IPS-15b (cell line): ENCODE measurements around the gene ADIPOR2.

Experiments
- H3K27me3 ChIP-seq: one replicate; pipeline ENCODE4 v1.6.1; 2013; ENCODE audit warnings: low read length; ENCODE audit not compliant: control insufficient read depth, insufficient read depth
- H3K36me3 ChIP-seq: one replicate; pipeline ENCODE4 v1.6.1; 2013; ENCODE audit warnings: low read length; ENCODE audit not compliant: control insufficient read depth, insufficient read depth
- H3K4me1 ChIP-seq: one replicate; pipeline ENCODE4 v1.6.1; 2013; ENCODE audit warnings: mild to moderate bottlenecking, low read length; ENCODE audit not compliant: control insufficient read depth, insufficient read depth
- H3K4me3 ChIP-seq: one replicate; pipeline ENCODE4 v1.5.1; 2013; ENCODE audit warnings: low read depth, low read length
- H3K9ac ChIP-seq: one replicate; pipeline ENCODE4 v1.6.1; 2013; ENCODE audit warnings: low read depth, mild to moderate bottlenecking, low read length
- H3K9me3 ChIP-seq: one replicate; pipeline ENCODE4 v1.6.1; 2013; ENCODE audit warnings: mild to moderate bottlenecking, low read length; ENCODE audit not compliant: control insufficient read depth, insufficient read depth

Gene ADIPOR2

DNA sequence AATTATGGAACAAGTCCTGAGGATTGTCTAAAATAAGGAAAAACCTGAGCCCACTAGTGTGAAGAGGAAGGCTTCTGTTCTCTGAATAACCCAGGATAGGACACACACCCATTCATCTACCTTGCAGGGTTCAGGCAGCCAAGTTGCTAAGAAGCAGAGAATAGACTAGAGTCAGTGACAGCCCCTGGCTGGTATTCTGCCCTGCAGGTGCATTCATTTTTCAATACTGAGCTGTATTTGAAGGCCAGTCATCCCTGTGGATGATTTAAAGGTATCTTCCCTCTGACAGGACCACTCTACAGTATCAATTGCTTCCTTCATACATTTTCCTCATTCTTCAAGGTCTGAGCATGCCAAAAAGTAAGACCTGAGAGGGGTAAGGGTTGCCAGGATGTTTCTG lies 38.9 kb upstream of the ADIPOR2 start:
- Histone ChIP-seq H3K4me1 (peaks cover 6% of the 10 kb centered on the region), H3K9me3 (no peaks in the 10 kb centered on the region), H3K9ac (no peak overlapping the region), H3K36me3 (no peaks in the 10 kb centered on the region), H3K27me3 (peaks cover 5% of the 10 kb centered on the region), H3K4me3 (no peak overlapping the region)

DNA sequence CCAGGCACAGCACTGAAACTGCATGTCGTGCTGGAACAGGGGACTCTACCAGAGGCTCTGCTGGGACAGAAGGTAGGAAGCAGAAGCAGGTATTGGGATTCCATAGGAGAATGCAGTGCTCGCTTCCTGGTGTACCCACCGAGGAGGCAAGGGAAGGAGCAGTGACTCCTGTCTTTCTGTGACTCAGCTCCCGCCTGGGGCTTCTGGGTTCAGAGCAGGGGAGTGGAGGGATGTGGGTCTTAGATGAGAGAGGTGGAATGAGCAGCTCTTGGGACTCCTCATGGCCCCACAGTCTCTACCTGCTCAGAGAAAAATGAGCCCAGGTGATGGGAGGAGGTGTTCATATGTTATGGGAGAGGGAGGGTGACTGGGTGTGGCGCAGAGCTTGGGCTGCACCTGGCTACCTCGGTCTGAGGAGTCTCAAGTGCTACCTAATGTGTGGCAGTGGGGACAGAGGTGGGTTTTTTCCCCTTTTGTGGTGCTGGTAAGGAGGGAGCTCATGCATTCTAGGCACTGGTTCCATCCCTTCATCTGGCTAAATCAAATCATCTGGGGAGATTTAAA lies 35.6 kb upstream of the ADIPOR2 start:
- Histone ChIP-seq H3K9ac (no peak overlapping the region), H3K4me3 (no peak overlapping the region), H3K36me3 (no peaks in the 10 kb centered on the region), H3K9me3 (no peaks in the 10 kb centered on the region), H3K4me1 (peaks cover 5% of the 10 kb centered on the region), H3K27me3 (peaks cover 13% of the 10 kb centered on the region)

DNA sequence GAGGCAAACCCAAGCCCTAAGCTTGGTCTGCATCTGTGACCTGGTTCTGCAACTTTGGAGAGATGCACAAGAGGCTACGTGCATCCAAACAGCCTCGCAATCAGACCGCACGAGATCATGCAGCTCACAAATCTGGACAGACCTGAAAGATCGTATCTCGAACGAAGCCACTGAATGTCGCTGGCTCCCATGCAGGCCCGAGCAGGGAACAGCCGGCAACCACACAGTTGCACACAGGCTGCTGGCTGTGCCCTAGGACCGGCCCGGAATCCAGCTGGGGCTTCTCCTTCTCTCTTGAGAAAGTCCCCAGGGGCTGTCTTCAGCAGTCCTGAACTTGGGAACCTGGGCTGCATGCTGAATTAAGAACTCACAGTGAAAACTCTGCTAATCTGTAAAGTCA lies 34.0 kb upstream of the ADIPOR2 start:
- Histone ChIP-seq H3K9me3 (no peaks in the 10 kb centered on the region), H3K4me3 (no peak overlapping the region), H3K27me3 (peaks cover 15% of the 10 kb centered on the region), H3K4me1 (no peaks in the 10 kb centered on the region), H3K36me3 (no peaks in the 10 kb centered on the region), H3K9ac (no peak overlapping the region)

GRCh38 chr12:1657688-1658087 lies 33.2 kb upstream of the ADIPOR2 start:
- no peaks in the 10 kb centered on the region for H3K36me3 ChIP-seq
- no peak overlapping the region for H3K9ac ChIP-seq
- peaks cover 13% of the 10 kb centered on the region for H3K27me3 ChIP-seq
- H3K9me3 ChIP-seq: no peaks in the 10 kb centered on the region
- no peak overlapping the region for H3K4me3 ChIP-seq
- H3K4me1 ChIP-seq: no peaks in the 10 kb centered on the region

DNA sequence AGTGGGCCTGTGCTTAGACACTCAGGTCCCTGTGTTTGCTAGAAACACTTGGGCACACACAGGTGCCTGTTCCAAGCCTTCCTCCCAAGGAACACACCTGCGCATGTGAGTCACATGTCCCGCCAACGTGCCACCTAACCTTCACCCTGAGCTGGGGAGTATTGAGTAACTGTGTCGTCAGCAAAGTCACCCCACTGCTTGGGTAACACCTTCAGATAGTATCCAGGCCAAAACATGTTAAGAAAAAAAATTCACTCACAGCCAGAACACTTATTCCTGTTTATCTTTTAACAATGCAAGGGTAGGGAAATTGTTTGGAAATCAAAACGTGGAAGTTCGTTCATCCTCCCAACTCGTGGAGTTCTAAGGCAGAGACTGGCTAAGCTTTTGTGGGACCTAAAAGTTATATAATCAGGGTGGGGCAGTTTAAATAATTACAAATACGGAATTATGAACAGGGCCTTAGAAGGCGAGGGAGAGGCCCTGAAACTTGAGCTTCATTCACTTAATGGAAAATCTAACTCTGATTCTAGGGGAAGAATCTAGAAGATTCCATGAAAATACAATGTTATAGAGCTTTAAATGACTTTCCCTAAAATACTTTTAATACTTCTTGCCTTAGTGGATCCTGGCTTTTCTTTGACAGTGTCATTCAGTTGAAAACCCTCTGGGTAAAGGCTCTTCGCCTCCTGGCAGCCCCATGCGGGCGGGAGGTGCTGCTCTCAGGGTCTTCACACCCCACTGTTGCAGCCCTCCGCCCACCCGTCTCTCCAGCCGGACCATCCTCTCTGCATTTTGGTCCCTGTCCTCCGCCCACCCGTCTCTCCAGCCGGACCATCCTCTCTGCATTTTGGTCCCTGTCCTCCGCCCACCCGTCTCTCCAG lies 30.3 kb upstream of the ADIPOR2 start:
- no peaks in the 10 kb centered on the region for H3K9me3 ChIP-seq
- peaks cover 23% of the 10 kb centered on the region for H3K27me3 ChIP-seq
- no peak overlapping the region for H3K9ac ChIP-seq
- H3K36me3 ChIP-seq: no peaks in the 10 kb centered on the region
- no peaks in the 10 kb centered on the region for H3K4me1 ChIP-seq
- peak overlapping the region; percentile 37 for H3K4me3 ChIP-seq

DNA sequence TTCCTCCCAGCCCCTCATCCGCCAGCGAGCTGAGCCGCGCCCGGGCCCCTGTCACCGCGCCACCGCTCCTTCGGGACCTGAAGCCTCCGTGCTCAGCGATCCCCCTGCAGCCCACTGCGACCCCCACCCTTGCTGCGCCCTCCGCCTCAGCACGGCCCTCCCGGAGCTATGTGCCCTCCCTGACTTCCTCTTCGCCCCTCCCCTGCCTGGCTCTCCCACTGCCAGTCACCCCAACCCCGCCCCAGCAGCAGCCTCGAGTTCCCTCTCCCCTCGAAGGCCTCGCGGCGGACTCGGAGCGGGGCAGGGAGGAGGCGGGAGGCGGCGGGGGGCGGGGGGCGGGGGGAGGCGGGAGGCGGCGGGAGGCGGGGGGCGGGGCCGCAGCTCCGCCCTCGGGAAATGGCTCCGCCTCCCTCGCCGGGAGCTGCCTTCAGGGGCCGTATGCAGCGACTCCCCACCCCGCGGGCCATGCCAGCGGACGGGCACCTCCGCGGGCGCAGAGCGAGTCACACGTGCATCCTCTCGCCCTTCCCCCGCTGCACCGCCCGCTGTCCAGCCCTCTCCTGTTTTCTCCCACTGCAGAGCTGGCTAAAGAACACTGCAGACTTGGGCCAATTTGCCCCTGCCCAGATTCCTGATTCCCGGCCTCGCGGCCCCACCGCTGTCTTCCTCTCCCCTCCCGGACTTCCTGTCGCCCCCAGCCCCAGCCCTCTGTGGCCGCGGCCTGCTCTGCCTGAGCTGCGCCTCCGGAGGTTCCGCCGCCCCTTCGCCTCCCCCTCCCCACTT lies 29.1 kb upstream of the ADIPOR2 start:
- peak overlapping the region; percentile 86 for H3K4me3 ChIP-seq
- no peaks in the 10 kb centered on the region for H3K9me3 ChIP-seq
- no peaks in the 10 kb centered on the region for H3K4me1 ChIP-seq
- H3K36me3 ChIP-seq: no peaks in the 10 kb centered on the region
- no peak overlapping the region for H3K9ac ChIP-seq
- H3K27me3 ChIP-seq: peaks cover 23% of the 10 kb centered on the region

DNA sequence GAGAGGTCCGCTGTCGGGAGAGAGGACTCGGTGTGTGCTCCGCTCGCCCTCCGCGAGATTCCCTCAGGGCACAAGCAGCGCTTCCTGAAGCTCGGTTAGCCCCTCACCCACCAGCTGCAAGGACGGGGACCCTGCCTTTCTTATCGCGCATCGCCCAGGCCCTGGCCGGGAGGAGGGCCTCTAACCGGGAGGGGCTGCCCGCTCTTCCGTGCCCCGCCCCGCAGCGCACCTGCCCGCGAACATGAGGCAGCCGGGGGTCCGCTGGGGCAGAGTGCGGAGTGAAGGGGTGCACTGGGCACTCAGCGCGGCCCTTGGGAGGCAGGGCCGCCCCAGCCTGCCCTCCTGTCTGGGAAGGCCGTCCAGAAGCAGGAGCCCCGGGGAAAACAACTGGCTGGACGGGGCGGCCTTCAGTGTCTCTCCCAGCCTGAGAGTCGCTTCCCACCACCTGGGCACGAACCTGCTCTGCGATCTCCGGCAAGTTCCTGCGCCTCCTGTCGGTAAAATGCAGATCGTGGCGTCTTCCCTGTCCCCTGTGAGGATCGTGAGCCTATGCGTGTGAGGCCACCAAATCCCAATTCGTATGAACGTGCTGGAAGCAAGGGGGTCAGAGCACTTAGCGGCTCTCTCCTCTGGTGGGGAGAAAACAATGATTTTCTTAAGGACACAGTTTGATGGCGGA lies 28.0 kb upstream of the ADIPOR2 start:
- Histone ChIP-seq H3K36me3 (no peaks in the 10 kb centered on the region), H3K9me3 (no peaks in the 10 kb centered on the region), H3K4me1 (no peaks in the 10 kb centered on the region), H3K27me3 (peaks cover 23% of the 10 kb centered on the region), H3K4me3 (peak overlapping the region; percentile 50), H3K9ac (no peak overlapping the region)

- Histone ChIP-seq H3K4me3 (peak overlapping the region; percentile 50), H3K4me1 (no peaks in the 10 kb centered on the region), H3K27me3 (peaks cover 23% of the 10 kb centered on the region)
Measured at GRCh38 chr12:1663440-1664132, 27.3 kb upstream of the ADIPOR2 start.

DNA sequence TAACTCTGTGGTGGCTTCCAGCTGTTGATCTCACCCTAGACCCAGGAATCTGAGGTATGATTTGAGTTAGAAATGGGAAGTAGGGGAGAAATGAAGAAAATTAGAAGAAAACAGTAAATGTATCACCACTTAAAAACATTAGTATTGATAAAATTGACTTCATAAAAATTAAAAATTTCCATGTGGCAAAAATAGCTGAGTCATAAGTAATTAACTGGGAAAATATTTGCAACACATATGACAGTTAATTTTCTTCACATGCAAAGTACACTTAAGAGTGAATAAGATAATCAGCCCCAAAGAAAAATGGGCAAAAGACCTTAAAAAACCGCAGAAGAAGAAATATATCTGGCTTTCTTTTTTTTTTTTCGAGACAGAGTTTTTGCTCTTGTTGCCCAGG lies 25.5 kb upstream of the ADIPOR2 start:
- H3K9ac ChIP-seq: no peak overlapping the region
- no peaks in the 10 kb centered on the region for H3K36me3 ChIP-seq
- no peak overlapping the region for H3K4me3 ChIP-seq
- peaks cover 14% of the 10 kb centered on the region for H3K27me3 ChIP-seq
- H3K4me1 ChIP-seq: no peaks in the 10 kb centered on the region
- H3K9me3 ChIP-seq: no peaks in the 10 kb centered on the region

More at GRCh38 chr12:1663440-1664132, 27.3 kb upstream of the ADIPOR2 start:
- H3K36me3 ChIP-seq: no peaks in the 10 kb centered on the region
- H3K9me3 ChIP-seq: no peaks in the 10 kb centered on the region
- no peak overlapping the region for H3K9ac ChIP-seq

- H3K4me1 ChIP-seq: no peaks in the 10 kb centered on the region
- H3K9me3 ChIP-seq: no peaks in the 10 kb centered on the region
- H3K9ac ChIP-seq: no peak overlapping the region
- peaks cover 10% of the 10 kb centered on the region for H3K27me3 ChIP-seq
- H3K36me3 ChIP-seq: no peaks in the 10 kb centered on the region
- H3K4me3 ChIP-seq: no peak overlapping the region
Measured at GRCh38 chr12:1666215-1666614, 24.7 kb upstream of the ADIPOR2 start.

GRCh38 chr12:1666685-1667162 lies 24.1 kb upstream of the ADIPOR2 start:
- H3K27me3 ChIP-seq: peaks cover 10% of the 10 kb centered on the region
- H3K36me3 ChIP-seq: no peaks in the 10 kb centered on the region
- H3K9me3 ChIP-seq: no peaks in the 10 kb centered on the region
- no peaks in the 10 kb centered on the region for H3K4me1 ChIP-seq
- no peak overlapping the region for H3K9ac ChIP-seq
- H3K4me3 ChIP-seq: no peak overlapping the region
